ENCODE data around the gene RPS15. TPM values are rescaled to one million over a fixed set of nuclear protein-coding genes. Genes with fewer than 3 reads are reported as not detected.

The RPS15 gene
- total and polyA plus RNA-seq, 10 of the 15 experiments (the other 5 are each of a cell fraction or from before 2014, with no cell fraction given): 559 to 3,158 (median 1,413) TPM

DNA sequence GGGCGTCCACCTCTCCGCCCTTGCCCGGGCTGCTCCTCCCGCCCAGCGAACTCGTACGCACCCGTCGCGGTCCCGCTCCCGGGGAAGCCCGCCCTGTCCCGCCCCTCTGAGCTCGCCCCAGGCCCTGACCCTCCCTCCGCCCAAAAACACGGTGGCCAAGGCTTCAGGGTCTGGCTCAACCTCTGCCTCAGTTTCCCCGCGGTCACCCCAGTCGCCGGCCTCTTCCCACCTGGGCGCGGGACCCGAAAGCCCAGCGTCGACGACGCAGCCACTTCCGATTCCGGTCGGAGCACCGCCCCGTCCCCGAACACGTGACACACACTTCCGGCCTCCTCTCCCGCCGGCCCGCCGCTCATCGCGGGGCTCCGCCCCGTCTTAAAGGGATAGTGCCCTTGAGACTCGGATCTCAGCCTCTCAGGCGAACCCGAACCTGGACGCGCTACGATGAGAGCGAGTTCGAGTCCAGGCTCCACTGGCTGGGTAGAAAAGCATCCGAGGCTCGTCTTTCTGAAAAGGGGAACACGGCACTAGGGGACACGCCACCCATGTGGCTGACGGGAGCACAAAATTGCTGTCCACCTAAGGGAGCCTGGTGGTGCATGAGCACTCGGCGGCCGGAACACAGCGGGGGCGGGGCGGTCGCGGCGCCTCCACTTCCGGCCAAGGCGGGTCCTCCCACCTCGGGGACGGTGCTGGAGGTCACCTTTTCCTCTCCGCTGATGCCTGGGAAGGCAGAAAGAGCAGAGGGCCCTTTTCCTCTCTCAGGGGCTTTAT is 40.9 kb downstream of the RPS15 start, which contains the start of gene C19orf25 (continued):
- TF ChIP-seq REST (IDR thresholded peaks at IDR 0.05; ENCODE audit: low read depth, low read length): no peak
- TF ChIP-seq SMAD1 (IDR thresholded peaks at IDR 0.05; ENCODE audit: low read depth, partially characterized antibody): no peak
- TF ChIP-seq SRF (IDR thresholded peaks at IDR 0.05; ENCODE audit: low read depth in 2 of 2, low read length in 2 of 2): no peak
- TF ChIP-seq JUNB (IDR thresholded peaks at IDR 0.05): no peak
- TF ChIP-seq SREBF2 (IDR thresholded peaks at IDR 0.05; ENCODE audit: low read length): no peak
- TF ChIP-seq TAF1 (IDR thresholded peaks at IDR 0.05; ENCODE audit: borderline replicate concordance, low read depth, low read length): peak; percentile 49; the same call in 1 of the 2 replicates
- TF ChIP-seq POLR2A (IDR thresholded peaks at IDR 0.05; ENCODE audit: low read depth, low read length): peak; percentile 98
- TF ChIP-seq BCL3 (IDR thresholded peaks at IDR 0.05; ENCODE audit: borderline replicate concordance, insufficient read depth, low read depth, low read length, poor library complexity, severe bottlenecking): no peak
- TF ChIP-seq RFX5 (IDR thresholded peaks at IDR 0.05; ENCODE audit: low read depth, low read length): no peak
- TF ChIP-seq GABPA (IDR thresholded peaks at IDR 0.05; ENCODE audit: low read depth): peak; percentile 88
- TF ChIP-seq, protein P1, sequence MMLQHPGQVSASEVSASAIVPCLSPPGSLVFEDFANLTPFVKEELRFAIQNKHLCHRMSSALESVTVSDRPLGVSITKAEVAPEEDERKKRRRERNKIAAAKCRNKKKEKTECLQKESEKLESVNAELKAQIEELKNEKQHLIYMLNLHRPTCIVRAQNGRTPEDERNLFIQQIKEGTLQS (IDR thresholded peaks at IDR 0.05; ENCODE audit: borderline replicate concordance, extremely low read depth, low read depth, low read length): peak; percentile 58; the same call in 1 of the 2 replicates
- TF ChIP-seq IKZF2 (IDR thresholded peaks at IDR 0.05): no peak
- no peak for TF ChIP-seq NRF1 (conservative IDR thresholded peaks at IDR 0.05; ENCODE audit: low read depth, low read length)
- no peak; the same call in none of the 2 replicates for TF ChIP-seq ZBTB11 (CRISPR knock-in tag; IDR thresholded peaks at IDR 0.05)
- peak; percentile 86 for TF ChIP-seq KLF5 (IDR thresholded peaks at IDR 0.05; ENCODE audit: partially characterized antibody)
- TF ChIP-seq, protein P2, sequence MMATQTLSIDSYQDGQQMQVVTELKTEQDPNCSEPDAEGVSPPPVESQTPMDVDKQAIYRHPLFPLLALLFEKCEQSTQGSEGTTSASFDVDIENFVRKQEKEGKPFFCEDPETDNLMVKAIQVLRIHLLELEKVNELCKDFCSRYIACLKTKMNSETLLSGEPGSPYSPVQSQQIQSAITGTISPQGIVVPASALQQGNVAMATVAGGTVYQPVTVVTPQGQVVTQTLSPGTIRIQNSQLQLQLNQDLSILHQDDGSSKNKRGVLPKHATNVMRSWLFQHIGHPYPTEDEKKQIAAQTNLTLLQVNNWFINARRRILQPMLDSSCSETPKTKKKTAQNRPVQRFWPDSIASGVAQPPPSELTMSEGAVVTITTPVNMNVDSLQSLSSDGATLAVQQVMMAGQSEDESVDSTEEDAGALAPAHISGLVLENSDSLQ (IDR thresholded peaks at IDR 0.05): peak; percentile 98
- no peak for TF ChIP-seq EED (IDR thresholded peaks at IDR 0.05; ENCODE audit: low read depth)
- 0 out of 2 replicates have a peak, but pooled peaks have one; percentile 16 for TF ChIP-seq PAX5 (IDR thresholded peaks at IDR 0.05; ENCODE audit: borderline replicate concordance, low read depth, low read length)
- peak; percentile 65; the same call in 1 of the 2 replicates for TF ChIP-seq STAT1 (conservative IDR thresholded peaks at IDR 0.05)
- peak; percentile 63; the same call in 1 of the 2 replicates for TF ChIP-seq CHD2 (IDR thresholded peaks at IDR 0.05; ENCODE audit: borderline replicate concordance, low read depth, low read length)
